HG03354 (cell line): ENCODE data around the gene ZNF429.
"Not testable (repeated sequence)": the region's sequence is repeated elsewhere in the genome, so short reads cannot be mapped to it uniquely, and the experiment has no call there.

Experiments used
- ATAC-seq: cut with Tn5 transposase; IDR thresholded peaks from one replicate; pipeline ENCODE4 v1.9.1; 2021; ENCODE audit warnings: mild to moderate bottlenecking; ENCODE audit not compliant: unreplicated experiment, poor library complexity, severe bottlenecking

Gene ZNF429

DNA sequence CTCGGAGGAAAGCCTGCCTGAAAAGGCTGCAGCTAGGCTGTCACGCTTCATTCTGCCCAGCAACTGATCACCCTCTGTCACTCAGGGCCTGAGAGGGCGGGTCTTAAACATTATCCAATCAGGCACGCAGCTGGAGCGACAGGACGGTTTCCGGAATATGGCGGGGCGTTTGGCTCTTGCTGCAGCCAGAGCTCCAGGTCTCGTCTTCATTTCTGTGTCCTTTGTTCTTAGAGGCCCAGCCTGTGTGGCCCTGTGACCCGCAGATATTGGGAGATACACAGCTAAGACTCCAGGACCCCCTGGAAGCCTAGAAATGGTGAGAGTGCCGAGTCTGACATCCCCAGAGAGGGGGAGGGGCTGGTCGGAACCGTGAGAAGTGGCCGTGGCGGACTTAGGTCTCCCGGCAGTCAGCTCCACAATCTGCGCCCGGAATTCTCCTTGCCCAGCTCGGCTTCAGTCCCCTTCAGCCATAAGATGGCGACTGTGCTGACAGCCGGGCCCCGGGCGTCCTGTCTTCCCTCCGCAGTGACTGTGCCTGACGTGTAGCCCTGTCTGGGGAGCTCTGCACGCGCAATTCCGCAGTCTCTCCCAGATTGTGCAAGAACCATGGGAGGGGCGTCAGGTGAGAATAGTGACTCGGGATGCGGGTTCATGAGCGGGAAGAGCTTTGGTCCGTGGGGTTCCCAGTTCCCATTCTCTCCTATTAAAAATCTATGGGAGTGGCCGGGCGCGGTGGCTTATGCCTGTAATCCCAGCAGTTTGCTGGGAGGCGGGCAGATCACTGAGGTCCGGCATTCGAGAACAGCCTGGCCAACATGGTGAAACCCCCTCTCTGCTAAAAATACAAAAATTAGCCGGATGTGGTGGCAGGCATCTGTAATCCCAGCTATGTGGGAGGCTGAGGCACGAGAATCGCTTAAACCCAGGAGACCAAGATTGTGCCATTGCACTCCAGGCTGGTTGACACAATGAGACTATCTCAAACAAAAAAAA is at the start of gene ZNF429:
ZNF429 (plus strand) TSS at position 144 of the 993 bp plus-strand sequence; CDS start at position 314, 170 bp downstream.
- peak; percentile 100 for ATAC-seq

DNA sequence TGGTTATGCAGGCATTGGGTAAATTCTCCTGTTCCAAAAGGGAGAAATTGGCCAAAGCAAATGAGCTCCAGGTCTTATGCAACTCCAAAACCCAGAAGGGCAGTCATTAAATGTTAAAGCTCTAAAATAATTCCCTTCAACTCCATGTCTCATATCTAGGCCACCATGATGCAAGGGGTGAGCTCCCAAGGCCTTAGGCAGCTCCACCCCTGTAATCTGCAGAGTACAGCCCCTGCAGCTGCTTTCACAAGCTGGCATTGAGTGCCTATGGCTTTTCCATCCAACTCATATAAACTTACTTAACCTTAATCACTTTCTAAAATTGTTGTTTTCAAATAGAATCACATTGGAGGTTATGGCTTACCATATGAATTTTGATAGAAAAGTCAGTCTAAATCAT is 44.7 kb upstream of the ZNF429 start:
- ATAC-seq: no peak

DNA sequence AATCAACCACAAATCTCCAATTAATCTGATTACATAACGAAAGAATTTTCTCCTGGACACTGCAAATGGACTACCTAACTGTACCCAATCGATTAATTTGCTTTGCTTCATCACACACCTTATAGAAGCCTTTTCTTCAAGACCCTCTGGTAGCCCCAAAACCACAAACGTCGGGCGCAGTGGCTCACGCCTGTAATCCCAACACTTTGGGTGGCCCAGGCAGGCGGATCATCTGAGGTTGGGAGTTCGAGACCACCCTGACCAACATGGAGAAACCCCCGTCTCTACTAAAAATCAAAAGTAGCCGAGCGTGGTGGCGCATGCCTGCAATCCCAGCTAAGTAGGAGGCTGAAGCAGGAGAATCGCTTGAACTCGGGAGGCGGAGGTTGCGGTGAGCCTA is 42.9 kb upstream of the ZNF429 start:
- ATAC-seq: no peak

DNA sequence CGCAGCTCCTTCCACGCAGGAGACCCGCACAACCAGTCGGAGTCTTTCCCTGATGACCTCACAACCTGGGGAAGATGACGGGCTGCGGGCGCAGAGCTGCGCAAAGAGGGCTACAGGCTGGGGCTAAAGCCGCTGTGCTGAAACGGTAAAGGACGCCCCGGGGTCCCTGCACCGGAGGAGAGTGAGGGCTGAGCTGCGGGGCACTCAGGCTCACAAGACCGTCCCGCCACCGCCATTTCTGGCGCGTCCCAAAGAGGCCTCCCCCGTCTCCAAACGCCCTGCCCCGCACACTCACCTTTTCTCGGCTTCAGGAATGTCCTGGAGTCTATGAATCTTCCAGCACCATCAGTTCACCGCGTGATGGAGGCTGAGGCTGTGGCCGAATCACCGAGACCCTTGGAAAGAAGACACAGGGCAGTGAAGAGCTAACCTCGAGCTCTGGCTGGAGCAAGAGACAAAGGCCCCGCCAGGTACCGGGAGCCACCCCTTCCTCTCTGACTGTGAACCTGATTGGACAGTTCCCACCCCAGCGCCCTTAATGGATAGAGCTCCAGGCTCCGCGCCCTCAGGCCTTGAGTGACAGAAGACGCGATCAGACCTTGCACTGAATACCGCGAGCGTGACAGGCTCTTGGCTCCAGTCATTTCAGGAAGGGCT is 41.8 kb upstream of the ZNF429 start:
- peak; percentile 86 for ATAC-seq

DNA sequence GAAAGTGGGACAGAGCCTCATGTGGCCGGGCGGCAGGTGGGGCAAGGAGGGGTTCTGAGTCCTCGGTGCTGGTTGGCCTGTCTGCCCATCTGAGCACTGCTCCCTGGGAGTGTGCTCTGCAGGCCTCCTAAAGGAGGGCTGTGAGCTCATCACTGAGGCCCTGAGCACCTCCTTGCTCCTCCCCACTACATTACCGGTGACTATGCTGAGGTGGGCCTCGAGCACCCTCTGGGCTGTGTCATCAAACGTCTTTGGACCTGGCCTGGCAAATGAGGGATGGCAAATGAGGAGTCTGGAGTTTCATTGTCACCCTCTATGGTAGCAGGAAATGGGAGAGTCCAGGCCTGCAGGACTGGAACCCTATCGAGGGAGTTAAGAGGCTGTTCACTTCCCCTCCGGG is 38.8 kb upstream of the ZNF429 start:
- no peak for ATAC-seq

DNA sequence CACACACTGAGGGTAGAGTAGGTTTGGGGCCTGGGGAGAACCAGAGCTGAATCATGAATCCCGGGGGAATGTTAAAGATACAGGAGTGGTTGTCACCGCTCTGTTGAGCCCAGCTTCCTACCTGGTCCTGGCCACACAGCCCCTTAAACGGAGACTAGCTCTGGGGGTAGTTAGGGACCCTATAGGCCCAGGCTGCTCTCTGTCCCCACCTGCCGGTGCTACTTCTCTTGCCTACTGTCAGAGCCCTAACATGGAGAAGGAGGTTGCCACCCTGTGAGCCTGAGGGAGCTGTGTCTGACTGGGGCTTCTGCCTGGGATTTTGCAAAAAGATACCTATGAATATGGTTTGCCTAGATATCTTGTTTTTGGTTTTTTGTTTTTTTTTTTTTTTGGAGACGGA is 36.6 kb upstream of the ZNF429 start:
- no peak for ATAC-seq

DNA sequence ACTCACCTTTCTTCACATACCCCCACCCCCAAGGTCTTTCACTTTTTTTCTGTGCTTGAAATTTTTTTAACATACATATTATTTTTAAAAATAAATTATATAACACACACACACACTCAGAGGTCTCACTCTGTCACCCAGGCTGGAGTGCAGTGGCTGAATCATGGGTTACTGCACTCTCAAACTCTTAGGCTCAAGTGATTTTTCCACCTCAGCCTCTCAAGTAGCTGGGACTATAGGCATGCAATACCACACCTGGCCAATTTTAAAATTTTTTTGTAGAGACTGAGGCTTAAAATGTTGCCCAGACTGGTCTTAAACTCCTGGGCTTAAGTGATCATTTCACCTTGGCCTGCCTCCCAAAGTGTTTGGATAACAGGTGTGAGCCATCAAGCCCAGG is 32.9 kb upstream of the ZNF429 start:
- ATAC-seq: no peak

DNA sequence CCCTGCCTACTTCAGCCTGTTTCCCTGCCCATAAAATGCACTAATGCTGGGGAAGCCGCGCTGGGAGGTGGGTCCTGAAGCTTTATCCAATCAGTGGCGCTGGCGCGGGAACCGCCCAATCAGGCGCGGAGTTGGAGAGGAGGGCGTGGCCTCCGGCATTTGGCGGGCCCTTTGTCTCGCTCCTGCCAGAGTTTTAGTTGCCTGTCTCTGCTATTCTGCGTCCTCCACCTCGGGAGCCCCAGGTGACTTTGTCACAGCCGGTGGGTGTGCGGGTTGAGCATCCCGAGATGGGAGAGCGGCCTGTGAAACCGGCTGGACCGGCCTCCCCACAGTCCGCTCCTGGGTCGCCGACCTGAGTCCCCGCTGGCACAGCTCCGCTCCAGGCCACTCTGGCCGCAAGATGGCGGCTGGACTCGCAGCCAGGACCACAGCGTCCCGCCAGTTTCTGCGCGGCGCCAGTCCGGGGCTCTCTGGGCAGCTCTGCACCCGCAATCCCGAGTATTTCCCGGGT is 30.7 kb upstream of the ZNF429 start:
- ATAC-seq: peak; percentile 71

DNA sequence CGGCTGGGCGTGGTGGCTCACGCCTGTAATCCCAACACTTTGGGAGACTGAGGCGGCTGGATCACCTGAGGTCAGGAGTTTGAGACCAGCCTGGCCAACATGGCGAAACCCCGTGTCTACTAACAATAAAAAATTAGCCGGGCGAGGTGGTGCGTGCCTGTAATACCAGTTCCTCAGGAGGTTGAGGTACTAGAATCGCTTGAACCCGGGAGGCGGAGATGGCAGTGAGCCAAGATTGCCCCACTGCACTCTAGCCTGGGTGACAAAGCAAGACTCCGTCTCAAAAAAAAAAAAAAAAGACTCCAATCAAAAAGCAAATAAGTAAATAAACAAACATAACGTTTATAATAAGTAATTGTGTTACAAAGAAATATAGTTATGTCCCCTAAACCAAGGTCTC is 23.0 kb upstream of the ZNF429 start:
- not testable (repeated sequence) for ATAC-seq

DNA sequence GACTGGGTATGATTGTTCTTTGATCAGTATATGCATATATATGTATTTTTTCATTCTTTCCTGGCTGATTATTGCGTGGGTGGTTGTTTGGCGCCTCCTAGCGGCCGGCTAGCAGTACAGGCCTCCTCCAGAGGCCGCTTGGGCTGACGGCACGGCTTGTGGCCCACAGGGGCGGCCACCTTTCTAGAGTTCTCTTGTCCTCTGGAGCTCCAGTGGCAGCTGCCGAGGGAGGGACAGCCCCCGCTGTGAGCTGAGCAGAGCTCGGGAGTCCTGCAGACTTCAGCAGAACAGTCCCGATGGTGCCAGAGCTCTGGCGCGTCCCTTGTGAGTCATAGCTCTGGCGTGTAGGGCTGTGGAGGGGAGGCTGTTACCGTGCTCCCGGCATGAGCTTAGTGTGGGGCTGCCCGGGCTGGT is 22.5 kb upstream of the ZNF429 start:
- ATAC-seq: no peak

DNA sequence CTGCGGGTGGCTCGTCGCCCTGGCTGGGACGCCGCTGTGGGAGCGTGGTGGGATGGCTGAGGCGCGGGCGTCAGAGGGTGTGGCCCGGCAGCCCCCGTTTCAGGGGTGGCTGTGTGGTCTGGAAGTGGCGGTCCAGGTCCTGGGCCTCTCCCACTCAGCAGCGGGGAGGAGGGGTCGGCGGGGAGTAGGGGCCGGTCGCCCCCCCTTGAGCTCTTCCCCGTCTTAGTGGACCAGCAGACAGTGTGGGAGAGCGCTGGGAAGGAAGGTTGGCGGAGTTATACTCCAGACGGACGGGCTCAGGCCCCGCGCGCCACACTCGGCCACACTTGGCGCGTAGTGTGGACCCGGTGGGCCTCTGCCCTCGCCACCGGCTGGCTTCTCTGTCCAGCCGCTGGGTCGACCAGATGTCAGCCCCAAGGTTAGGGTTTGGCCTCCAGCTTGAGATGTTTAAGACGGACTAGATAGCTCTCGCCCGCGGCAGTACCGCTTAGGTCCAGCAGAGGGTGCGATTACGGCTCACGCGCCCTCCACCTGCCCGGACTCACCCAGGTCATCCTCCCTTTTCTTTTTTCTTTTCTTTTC is 21.7 kb upstream of the ZNF429 start:
- ATAC-seq: no peak

DNA sequence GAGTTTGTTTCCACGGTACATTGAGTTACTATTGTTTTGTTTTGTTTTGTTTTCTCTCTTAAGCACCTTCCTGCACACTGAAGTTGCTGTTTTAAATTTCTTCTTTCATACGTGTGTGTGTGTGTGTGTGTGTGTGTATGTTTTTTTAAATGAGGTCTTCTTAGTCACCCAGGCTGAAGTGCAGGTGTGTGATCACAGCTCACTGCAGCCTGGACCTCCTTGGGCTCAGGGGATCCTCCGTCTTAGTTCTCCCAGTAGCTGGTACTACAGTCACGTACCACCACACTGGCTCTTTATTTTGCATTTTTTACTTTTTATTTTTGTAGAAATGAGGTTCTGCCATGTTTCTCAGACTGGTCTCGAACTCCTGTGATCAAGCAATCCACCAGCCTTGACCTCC is 20.8 kb upstream of the ZNF429 start:
- no peak for ATAC-seq

DNA sequence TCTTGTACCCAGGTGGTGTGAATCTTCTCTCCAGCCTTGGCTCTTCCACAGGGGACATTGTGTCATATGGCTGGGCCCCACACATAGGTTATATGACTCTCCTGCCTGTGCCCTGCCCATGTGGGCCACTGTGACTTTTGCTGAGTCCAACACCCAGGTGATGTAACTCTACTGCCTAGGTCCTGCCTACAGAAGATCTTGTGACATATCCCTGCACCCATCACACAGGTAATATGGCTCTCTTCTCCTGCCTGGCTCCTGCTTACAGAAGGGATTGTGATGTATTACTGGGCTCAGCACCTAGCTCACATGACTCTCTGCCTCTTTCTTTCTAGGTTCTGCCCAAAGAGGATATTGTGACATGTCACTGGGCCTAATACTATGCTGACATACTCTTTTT is 19.5 kb upstream of the ZNF429 start:
- ATAC-seq: no peak

DNA sequence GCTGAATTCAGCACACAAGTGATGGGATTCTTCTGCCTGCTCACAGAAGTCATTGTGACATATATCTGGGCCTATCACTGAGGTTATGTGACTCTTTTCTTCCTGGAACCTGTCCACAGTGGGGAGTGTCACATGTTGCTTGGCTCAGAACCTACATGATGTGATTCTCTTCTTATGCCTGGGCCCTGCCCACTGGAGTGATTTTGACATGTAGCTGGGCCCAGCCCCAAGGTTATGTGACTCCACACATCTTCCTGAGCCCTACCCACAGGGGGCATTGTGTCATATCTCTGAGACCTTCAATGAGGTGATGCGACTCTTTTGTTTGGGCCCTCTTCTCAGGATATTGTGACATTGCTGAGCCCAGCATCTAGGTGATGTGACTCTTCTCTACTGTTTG is 17.4 kb upstream of the ZNF429 start:
- no peak for ATAC-seq

DNA sequence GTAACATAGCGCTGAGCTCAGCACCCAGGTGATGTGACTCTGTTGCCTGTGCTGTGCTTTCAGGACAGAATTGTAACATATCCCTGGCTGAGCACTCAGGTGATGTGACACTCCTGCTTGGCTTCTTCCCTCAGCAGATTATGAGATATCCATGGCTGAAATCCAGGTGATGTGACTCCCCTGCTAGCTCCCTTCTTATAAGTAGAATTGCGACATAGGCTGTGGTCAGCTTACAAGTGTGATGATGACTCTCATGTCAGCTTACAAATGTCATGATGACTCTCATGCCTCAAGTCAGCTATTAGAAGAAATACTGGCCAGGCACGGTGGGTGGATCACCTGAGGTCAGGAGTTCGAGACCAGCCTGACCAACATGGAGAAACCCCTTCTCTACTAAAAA is 14.3 kb upstream of the ZNF429 start:
- no peak for ATAC-seq

DNA sequence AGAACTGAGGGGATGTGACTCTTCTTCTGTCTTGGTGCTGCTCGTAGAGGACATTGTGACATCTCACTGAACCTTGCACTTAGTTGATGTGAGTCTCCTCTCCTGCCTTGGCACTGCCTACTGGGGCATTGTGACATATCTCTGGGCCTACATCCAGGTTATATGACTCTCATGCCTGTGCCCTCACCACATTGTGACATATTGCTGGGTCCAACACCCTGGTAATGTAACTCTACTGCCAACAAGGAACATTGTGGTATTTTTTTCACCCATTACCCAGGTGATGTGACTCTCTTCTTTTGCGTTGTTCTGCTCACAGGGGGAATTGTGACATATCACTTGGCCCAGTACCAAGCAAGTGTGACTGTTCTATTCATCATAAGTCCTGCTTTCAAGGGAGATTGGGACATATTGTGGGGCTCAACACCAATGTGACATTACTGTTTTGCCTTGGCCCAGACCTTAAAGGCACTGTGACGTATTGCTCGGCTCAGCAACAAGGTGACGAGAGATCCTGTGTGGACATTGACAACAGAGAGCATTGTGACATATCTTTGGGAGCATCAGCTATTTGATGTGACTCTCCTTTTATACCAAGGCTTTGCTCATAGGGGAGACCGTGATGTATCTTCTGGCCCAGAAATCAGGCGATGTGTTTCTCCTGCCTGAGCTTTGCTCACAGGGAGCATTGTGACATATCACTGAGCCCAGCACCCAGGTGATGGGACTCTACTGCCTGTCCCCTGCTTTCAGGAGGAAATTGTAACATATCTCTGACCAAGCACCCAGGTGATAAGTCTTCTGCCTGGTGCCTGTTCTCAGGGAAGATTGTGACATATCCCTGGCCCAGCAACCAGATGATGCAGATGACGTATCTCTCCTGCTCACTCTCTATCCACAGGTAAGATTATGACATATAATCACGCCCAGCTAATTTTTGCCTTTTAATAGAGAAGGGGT is 12.2 kb upstream of the ZNF429 start:
- no peak for ATAC-seq

DNA sequence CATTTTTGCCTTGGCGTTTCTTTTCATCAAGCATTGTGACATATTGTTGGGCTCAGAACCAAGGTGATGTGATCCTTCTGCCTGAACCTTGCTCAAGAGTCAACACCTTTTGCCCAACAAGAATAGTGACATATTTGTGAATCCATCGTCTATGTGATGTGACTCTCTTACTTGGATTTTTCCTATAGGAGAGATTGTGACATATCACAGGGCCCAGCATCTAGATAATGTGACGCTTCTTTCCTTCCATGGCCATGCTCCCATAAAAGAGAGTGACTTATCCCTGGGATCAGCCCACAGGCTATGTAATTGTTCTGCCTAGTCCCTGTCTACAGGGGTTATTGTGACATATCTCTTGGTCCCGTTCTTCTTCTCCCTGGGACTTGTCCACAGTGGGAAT is 8.5 kb upstream of the ZNF429 start:
- no peak for ATAC-seq

DNA sequence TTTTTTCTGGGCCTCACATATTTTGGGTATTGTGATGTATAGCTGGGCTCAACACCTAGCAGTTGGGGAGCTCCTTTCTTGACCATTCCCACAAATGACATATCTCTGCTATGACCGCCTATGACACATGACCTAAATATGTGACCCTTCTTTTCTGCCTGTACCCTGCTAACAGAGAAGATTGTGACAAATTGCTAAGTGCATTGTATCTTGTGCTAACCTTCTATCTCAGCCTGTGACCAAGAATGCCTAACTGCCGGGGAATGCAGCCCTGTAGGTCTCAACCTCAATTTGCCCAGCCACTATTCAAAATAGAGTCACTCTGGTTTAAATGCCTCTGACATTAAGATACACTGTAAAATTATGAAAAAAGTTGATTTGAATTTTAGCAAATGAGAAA is 6.8 kb upstream of the ZNF429 start:
- ATAC-seq: no peak

DNA sequence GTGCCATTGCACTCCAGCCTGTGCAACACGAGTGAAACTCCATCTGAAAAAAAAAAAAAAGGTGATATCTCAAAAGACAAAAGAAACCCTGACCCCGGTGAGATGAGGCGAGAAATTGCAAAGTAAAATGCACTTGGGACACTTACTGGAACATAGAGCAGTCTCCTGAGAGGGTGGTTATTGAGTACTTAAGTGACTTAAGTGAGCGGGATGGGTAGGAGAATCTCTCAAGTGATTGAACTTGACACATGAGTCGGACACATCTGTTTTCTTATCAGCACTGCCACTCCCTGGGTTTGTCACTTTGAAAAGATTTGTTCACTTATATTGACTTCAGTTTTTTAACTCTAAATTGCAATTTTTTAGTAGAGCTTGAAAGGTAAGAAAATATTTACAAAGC is 2.8 kb downstream of the ZNF429 start:
- no peak for ATAC-seq
